ENCODE data around the gene KIF15. TPM values are rescaled to one million over a fixed set of nuclear protein-coding genes. Genes with fewer than 3 reads are reported as not detected.
"Not testable (repeated sequence)": the region's sequence is repeated elsewhere in the genome, so short reads cannot be mapped to it uniquely, and the experiment has no call there.

Gene KIF15
- total RNA-seq, 1 donor from 2014 or later, result 0.81 TPM

GRCh38 chr3:44845528-44846520 is 84.2 kb downstream of the KIF15 start:
- no peak overlapping the region for H3K4me3 ChIP-seq
- DNase-seq (no peak), ATAC-seq (peak; percentile 90)
- intact Hi-C loops (cut with DNase I), result no loop called here
- no peaks in the 10 kb centered on the region for H3K4me1 ChIP-seq
- H3K9me3 ChIP-seq, result no peaks in the 10 kb centered on the region
- H3K27me3 ChIP-seq, result no peaks in the 10 kb centered on the region
- H3K27ac ChIP-seq, result peak overlapping the region; percentile 49
- no peak for TF ChIP-seq CTCF (IDR thresholded peaks at IDR 0.05)
- H3K36me3 ChIP-seq, result no peaks in the 10 kb centered on the region

GRCh38 chr3:44848634-44849033 is 87.0 kb downstream of the KIF15 start:
- Histone ChIP-seq H3K9me3 (no peaks in the 10 kb centered on the region), H3K27me3 (no peaks in the 10 kb centered on the region), H3K27ac (no peak overlapping the region), H3K36me3 (no peaks in the 10 kb centered on the region), H3K4me3 (no peak overlapping the region), H3K4me1 (no peaks in the 10 kb centered on the region)
- DNase-seq (no peak), ATAC-seq (no peak)
- no peak for TF ChIP-seq CTCF (IDR thresholded peaks at IDR 0.05)
- intact Hi-C loops (cut with DNase I), result no loop called here

GRCh38 chr3:44856663-44857062 is 95.1 kb downstream of the KIF15 start:
- H3K4me3 ChIP-seq; ATAC-seq; H3K36me3 ChIP-seq; H3K27ac ChIP-seq; H3K9me3 ChIP-seq; intact Hi-C loops (cut with DNase I); H3K4me1 ChIP-seq; H3K27me3 ChIP-seq; DNase-seq: not testable (repeated sequence)

GRCh38 chr3:44860117-44860516 is 98.5 kb downstream of the KIF15 start:
- no peaks in the 10 kb centered on the region for H3K27me3 ChIP-seq
- H3K4me1 ChIP-seq, result peaks cover 6% of the 10 kb centered on the region
- H3K4me3 ChIP-seq, result no peak overlapping the region
- DNase-seq (no peak), ATAC-seq (no peak)
- TF ChIP-seq CTCF (IDR thresholded peaks at IDR 0.05), result no peak
- intact Hi-C loops (cut with DNase I), result no loop called here
- H3K9me3 ChIP-seq, result no peaks in the 10 kb centered on the region
- no peaks in the 10 kb centered on the region for H3K36me3 ChIP-seq
- no peak overlapping the region for H3K27ac ChIP-seq

GRCh38 chr3:44861412-44862225 is 100.0 kb downstream of the KIF15 start, which contains the start of gene TMEM42:
Gene TMEM42 (plus strand): TSS chr3:44861912. CDS start chr3:44861925, 13 bp downstream.
- ATAC-seq (peak; percentile 99), DNase-seq (peak; percentile 97)
- Histone ChIP-seq H3K4me1 (peaks cover 6% of the 10 kb centered on the region), H3K9me3 (no peaks in the 10 kb centered on the region), H3K36me3 (no peaks in the 10 kb centered on the region), H3K4me3 (peak within 1 kb of the TSS; percentile 75), H3K27me3 (no peaks in the 10 kb centered on the region), H3K27ac (peak within 1 kb of the TSS; percentile 96)
- no peak for TF ChIP-seq CTCF (IDR thresholded peaks at IDR 0.05)
- intact Hi-C loops (cut with DNase I), result no loop called here
